Mesenchymal stem cell (in vitro differentiated cells and primary cell): ENCODE measurements around the gene UBE2G1.
"Not testable (repeated sequence)": the region's sequence is repeated elsewhere in the genome, so short reads cannot be mapped to it uniquely, and the experiment has no call there.

Experiments
- DNase-seq: peaks from one replicate; pipeline ENCODE4 v3.0.0-alpha.2; 2013
- H2AFZ ChIP-seq: one replicate; pipeline ENCODE4 v1.6.1; 2013; ENCODE audit warnings: low read depth, mild to moderate bottlenecking, control low read depth, inconsistent platforms, low read length, moderate library complexity
- H2AK5ac ChIP-seq: 2 replicates; pipeline ENCODE4 v1.6.1; 2013; ENCODE audit warnings: low read length, moderate library complexity, mild to moderate bottlenecking, inconsistent platforms; ENCODE audit not compliant: severe bottlenecking
- H2BK120ac ChIP-seq: one replicate; pipeline ENCODE4 v1.6.1; 2013; ENCODE audit warnings: low read depth, mild to moderate bottlenecking, inconsistent platforms, low read length, moderate library complexity
- H2BK12ac ChIP-seq, 2 experiments: one replicate each; pipeline ENCODE4 v1.6.1; 2013; ENCODE audit warnings: inconsistent platforms in 2 of 2, low read length in 2 of 2, mild to moderate bottlenecking in 2 of 2, moderate library complexity in 2 of 2, control low read depth in 1 of 2
- H2BK15ac ChIP-seq: one replicate; pipeline ENCODE4 v1.6.1; 2013; ENCODE audit warnings: mild to moderate bottlenecking, low read depth, inconsistent platforms; ENCODE audit not compliant: poor library complexity, severe bottlenecking
- H2BK5ac ChIP-seq: 2 replicates; pipeline ENCODE4 v1.6.1; 2013; ENCODE audit warnings: low read depth, mild to moderate bottlenecking, low read length, control low read depth, inconsistent platforms; ENCODE audit not compliant: poor library complexity, severe bottlenecking
- H3K14ac ChIP-seq, 2 experiments: one replicate each; pipeline ENCODE4 v1.6.1; 2013; ENCODE audit warnings: inconsistent platforms in 2 of 2, low read length in 2 of 2, control low read depth in 1 of 2, mild to moderate bottlenecking in 1 of 2, moderate library complexity in 1 of 2
- H3K18ac ChIP-seq, 2 experiments: one replicate each; pipeline ENCODE4 v1.6.1; 2013; ENCODE audit warnings: inconsistent platforms in 2 of 2, low read length in 2 of 2, control low read depth in 1 of 2, low read depth in 1 of 2, mild to moderate bottlenecking in 1 of 2
- H3K23ac ChIP-seq, 2 experiments: one replicate each; pipeline ENCODE4 v1.6.1; 2013; ENCODE audit warnings: inconsistent platforms in 2 of 2, low read length in 2 of 2, mild to moderate bottlenecking in 2 of 2, moderate library complexity in 2 of 2, control low read depth in 1 of 2
- H3K27ac ChIP-seq: 2 replicates; pipeline ENCODE4 v1.5.1; 2013; ENCODE audit warnings: mild to moderate bottlenecking, moderate library complexity, low read length, control low read depth, inconsistent platforms; ENCODE audit not compliant: poor library complexity, severe bottlenecking
- H3K27me3 ChIP-seq, 2 experiments: 2 replicates each; pipeline versions ENCODE4 v1.6.1 to v1.7.0; 2013; ENCODE audit warnings: low read length in 2 of 2, mild to moderate bottlenecking in 2 of 2, moderate library complexity in 2 of 2, control low read depth in 1 of 2, inconsistent platforms in 1 of 2; ENCODE audit not compliant: control insufficient read depth in 1 of 2, insufficient read depth in 1 of 2
- H3K36me3 ChIP-seq, 2 experiments: 2 replicates each; pipeline versions ENCODE4 v1.6.1 to v1.7.0; 2013; ENCODE audit warnings: low read length in 2 of 2, control low read depth in 1 of 2, inconsistent platforms in 1 of 2, low read depth in 1 of 2, mild to moderate bottlenecking in 1 of 2; ENCODE audit not compliant: insufficient read depth in 2 of 2, control insufficient read depth in 1 of 2
- H3K4ac ChIP-seq, 2 experiments: one replicate each; pipeline ENCODE4 v1.6.1; 2013; ENCODE audit warnings: inconsistent platforms in 2 of 2, low read length in 2 of 2, mild to moderate bottlenecking in 2 of 2, moderate library complexity in 2 of 2, control low read depth in 1 of 2, low read depth in 1 of 2
- H3K4me1 ChIP-seq: 2 replicates; pipeline ENCODE4 v1.6.1; 2013; ENCODE audit warnings: low read depth, low read length, control low read depth; ENCODE audit not compliant: control insufficient read depth, insufficient read depth
- H3K4me2 ChIP-seq: 2 replicates; pipeline ENCODE4 v1.6.1; 2013; ENCODE audit warnings: low read length, mild to moderate bottlenecking, inconsistent platforms; ENCODE audit not compliant: poor library complexity, severe bottlenecking
- H3K4me3 ChIP-seq, 2 experiments: 2 replicates each; pipeline versions ENCODE4 v1.5.1 to v1.7.0; 2013; ENCODE audit warnings: low read length in 2 of 2, mild to moderate bottlenecking in 2 of 2, control low read depth in 1 of 2, low read depth in 1 of 2; ENCODE audit not compliant: insufficient read depth in 1 of 2
- H3K79me1 ChIP-seq: replicated peaks from 2 replicates; pipeline ENCODE4 v1.6.1; 2013; ENCODE audit warnings: mild to moderate bottlenecking, control low read depth, low read length, inconsistent platforms; ENCODE audit not compliant: poor library complexity, severe bottlenecking
- H3K9ac ChIP-seq: 2 replicates; pipeline ENCODE4 v1.7.0; 2013; ENCODE audit warnings: mild to moderate bottlenecking, low read length, moderate library complexity
- H3K9me3 ChIP-seq: 2 replicates; pipeline ENCODE4 v1.7.0; 2013; ENCODE audit warnings: mild to moderate bottlenecking, low read length; ENCODE audit not compliant: control insufficient read depth
- H4K8ac ChIP-seq: one replicate; pipeline ENCODE4 v1.6.1; 2013; ENCODE audit warnings: inconsistent platforms, mild to moderate bottlenecking, low read length, moderate library complexity
- H4K91ac ChIP-seq: one replicate; pipeline ENCODE4 v1.6.1; 2013; ENCODE audit warnings: mild to moderate bottlenecking, low read length, inconsistent platforms
- WGBS: methylation state at CpG from one replicate; pipeline ENCODE4 v1.1.7; 2013; ENCODE audit warnings: mixed read lengths; 5-methylcytosine and 5-hydroxymethylcytosine counted together

UBE2G1 gene

GRCh38 chr17:4381690-4382671 lies 15.5 kb upstream of the UBE2G1 start:
- Histone ChIP-seq H3K23ac (no peak overlapping the region), H3K18ac (no peak overlapping the region), H3K4me3 (no peak overlapping the region), H2AK5ac (no peak overlapping the region), H3K4ac (no peak overlapping the region), H2AFZ (no peak overlapping the region), H4K8ac (no peak overlapping the region), H3K27me3 (peaks cover 0 to 11% of the 10 kb centered on the region in 2 experiments), H2BK15ac (no peak overlapping the region), H3K9ac (no peak overlapping the region), H2BK5ac (no peak overlapping the region), H3K79me1 (no peaks in the 10 kb centered on the region), H2BK12ac (no peak overlapping the region), H3K14ac (no peak overlapping the region), H3K4me1 (no peaks in the 10 kb centered on the region), H3K27ac (no peak overlapping the region), H4K91ac (no peak overlapping the region), H3K9me3 (no peaks in the 10 kb centered on the region), H3K4me2 (no peak overlapping the region), H2BK120ac (no peak overlapping the region), H3K36me3 (no peaks in the 10 kb centered on the region)
- 79% methylated on average over 7 of the region's 7 CpGs for WGBS
- DNase-seq: no peak

- Histone ChIP-seq H2AK5ac (no peak overlapping the region), H3K4ac (no peak overlapping the region), H3K27me3 (peaks cover 0 to 11% of the 10 kb centered on the region in 2 experiments), H3K27ac (no peak overlapping the region), H3K9ac (no peak overlapping the region), H2BK15ac (no peak overlapping the region), H2AFZ (no peak overlapping the region), H3K36me3 (no peaks in the 10 kb centered on the region), H3K4me2 (no peak overlapping the region), H3K23ac (no peak overlapping the region), H2BK120ac (no peak overlapping the region), H3K18ac (no peak overlapping the region), H3K4me3 (no peak overlapping the region), H3K9me3 (no peaks in the 10 kb centered on the region), H4K8ac (no peak overlapping the region), H4K91ac (no peak overlapping the region), H3K4me1 (no peaks in the 10 kb centered on the region), H2BK5ac (no peak overlapping the region), H3K14ac (no peak overlapping the region), H3K79me1 (no peaks in the 10 kb centered on the region), H2BK12ac (no peak overlapping the region)
- DNase-seq: no peak
- WGBS: 100% methylated on average over 1 of the region's 1 CpG
Measured at GRCh38 chr17:4378626-4379025, 12.2 kb upstream of the UBE2G1 start.

GRCh38 chr17:4377247-4377646 lies 10.8 kb upstream of the UBE2G1 start:
- H2BK5ac ChIP-seq, DNase-seq, H3K4ac ChIP-seq, H3K27me3 ChIP-seq, H2BK120ac ChIP-seq, H3K79me1 ChIP-seq, H3K4me2 ChIP-seq, H2AK5ac ChIP-seq, H3K4me3 ChIP-seq, H2BK15ac ChIP-seq, H3K36me3 ChIP-seq, H3K18ac ChIP-seq, H3K9ac ChIP-seq, H2AFZ ChIP-seq, H3K9me3 ChIP-seq, H3K23ac ChIP-seq, H3K14ac ChIP-seq, H4K91ac ChIP-seq, H2BK12ac ChIP-seq, H4K8ac ChIP-seq, H3K27ac ChIP-seq, H3K4me1 ChIP-seq: not testable (repeated sequence)
- 91% methylated on average over 7 of the region's 7 CpGs for WGBS

GRCh38 chr17:4375796-4376440 lies 9.4 kb upstream of the UBE2G1 start:
- H2BK12ac ChIP-seq, H3K36me3 ChIP-seq, H3K18ac ChIP-seq, H3K4me3 ChIP-seq, H3K14ac ChIP-seq, H2AFZ ChIP-seq, H2BK120ac ChIP-seq, H3K4me2 ChIP-seq, H3K4ac ChIP-seq, DNase-seq, H3K4me1 ChIP-seq, H3K23ac ChIP-seq, H3K79me1 ChIP-seq, H3K27ac ChIP-seq, H2BK15ac ChIP-seq, H2BK5ac ChIP-seq, H3K27me3 ChIP-seq, H3K9me3 ChIP-seq, H4K8ac ChIP-seq, H2AK5ac ChIP-seq, H3K9ac ChIP-seq, H4K91ac ChIP-seq: not testable (repeated sequence)
- 88% methylated on average over 14 of the region's 14 CpGs for WGBS
